Measurements from ENCODE around the gene SH3RF3. TPM values are rescaled to one million over a fixed set of nuclear protein-coding genes. Genes with fewer than 3 reads are reported as not detected.

Gene SH3RF3
- total RNA-seq, 1 experiment from 2014 or later, result not detected

DNA sequence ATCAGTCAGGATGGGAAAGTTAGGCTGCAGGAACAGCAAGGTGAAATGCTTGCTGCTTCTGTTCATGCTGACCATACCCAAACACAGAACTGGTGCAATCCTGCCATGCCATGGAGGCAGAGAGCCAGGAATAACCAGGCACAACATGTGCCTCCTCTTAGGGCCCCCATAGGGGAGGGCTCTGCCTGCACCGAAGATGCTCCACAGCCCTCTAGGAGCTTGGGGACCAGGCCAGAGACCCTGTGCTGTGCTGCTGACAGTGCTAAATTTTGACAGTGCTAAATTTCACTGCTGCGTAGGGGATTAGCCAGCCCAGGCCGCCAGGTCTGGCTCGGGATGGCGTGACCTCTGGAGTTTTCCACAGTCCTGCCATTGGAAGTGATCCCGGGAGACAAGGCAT is 173.3 kb downstream of the SH3RF3 start:
- no peak for ATAC-seq
- ChIA-PET CTCF (no interaction called here), POLR2A (no interaction called here), RAD21 (ENCODE audit: low non-redundant PET in 1 of 2, low total read pairs in 2 of 2, uncharacterized antibody in 2 of 2, unreplicated experiment in 2 of 2) (no interaction called here)
- no peaks in the 10 kb centered on the region for H3K4me1 ChIP-seq (ENCODE audit: control insufficient read depth in 1 of 2, insufficient read depth in 2 of 2, low read length in 2 of 2)
- no peaks in the 10 kb centered on the region for H3K36me3 ChIP-seq (ENCODE audit: control insufficient read depth in 1 of 2, insufficient read depth in 2 of 2, low read length in 2 of 2)
- H3K4me3 ChIP-seq (replicated peaks in 1 of 2; ENCODE audit: low read depth in 1 of 2, low read length in 2 of 2), result no peak overlapping the region
- H3K79me2 ChIP-seq (ENCODE audit: insufficient read depth, low read length), result no peaks in the 10 kb centered on the region
- intact Hi-C loops (cut with micrococcal nuclease), result no loop called here
- H3K27ac ChIP-seq (ENCODE audit: low read depth, low read length), result no peak overlapping the region
- BruUV-seq (replicated peaks), result no TSS peak
- no peaks in the 10 kb centered on the region for H3K27me3 ChIP-seq (ENCODE audit: insufficient read depth, low read length)
- H2AFZ ChIP-seq (ENCODE audit: low read depth, low read length, poor library complexity, severe bottlenecking), result no peak overlapping the region
- no peak overlapping the region for H3K9ac ChIP-seq (ENCODE audit: low read length)
- no peak for DNase-seq (ENCODE audit: low read depth, low spot score)
- no peaks in the 10 kb centered on the region for H3K9me2 ChIP-seq (ENCODE audit: insufficient read depth)
- H4K20me1 ChIP-seq (ENCODE audit: insufficient read depth), result no peaks in the 10 kb centered on the region
- H3K9me3 ChIP-seq (ENCODE audit: control insufficient read depth in 1 of 2, insufficient read depth in 1 of 2, low read depth in 1 of 2, low read length in 2 of 2), result no peaks in the 10 kb centered on the region
- no peak overlapping the region for H3K4me2 ChIP-seq (ENCODE audit: low read length)
- TF ChIP-seq ZFX (IDR thresholded peaks at IDR 0.05) (no peak), JUND (IDR thresholded peaks at IDR 0.05) (no peak), EGR1 (IDR thresholded peaks at IDR 0.05; ENCODE audit: low read depth) (no peak), ZBTB33 (IDR thresholded peaks at IDR 0.05; ENCODE audit: extremely low read depth, insufficient replicate concordance, low read length) (no peak), EZH2 (IDR thresholded peaks at IDR 0.05) (no peak), CEBPB (IDR thresholded peaks at IDR 0.05; ENCODE audit: low read depth) (no peak)

- H2AFZ ChIP-seq (ENCODE audit: low read depth, low read length, poor library complexity, severe bottlenecking), result no peak overlapping the region
- no peaks in the 10 kb centered on the region for H3K36me3 ChIP-seq (ENCODE audit: control insufficient read depth in 1 of 2, insufficient read depth in 2 of 2, low read length in 2 of 2)
- no peaks in the 10 kb centered on the region for H4K20me1 ChIP-seq (ENCODE audit: insufficient read depth)
- H3K9me2 ChIP-seq (ENCODE audit: insufficient read depth), result no peaks in the 10 kb centered on the region
- H3K9ac ChIP-seq (ENCODE audit: low read length), result no peak overlapping the region
- no peak overlapping the region for H3K4me2 ChIP-seq (ENCODE audit: low read length)
- H3K27ac ChIP-seq (ENCODE audit: low read depth, low read length), result no peak overlapping the region
- RAD21 ChIA-PET (ENCODE audit: low non-redundant PET in 1 of 2, low total read pairs in 2 of 2, uncharacterized antibody in 2 of 2, unreplicated experiment in 2 of 2), result no interaction called here
- H3K79me2 ChIP-seq (ENCODE audit: insufficient read depth, low read length), result no peaks in the 10 kb centered on the region
- no TSS peak for BruUV-seq (replicated peaks)
- H3K9me3 ChIP-seq (ENCODE audit: control insufficient read depth in 1 of 2, insufficient read depth in 1 of 2, low read depth in 1 of 2, low read length in 2 of 2), result no peaks in the 10 kb centered on the region
- POLR2A ChIA-PET, result no interaction called here
- no peaks in the 10 kb centered on the region for H3K27me3 ChIP-seq (ENCODE audit: insufficient read depth, low read length)
- H3K4me1 ChIP-seq (ENCODE audit: control insufficient read depth in 1 of 2, insufficient read depth in 2 of 2, low read length in 2 of 2), result no peaks in the 10 kb centered on the region
- no peak overlapping the region for H3K4me3 ChIP-seq (replicated peaks in 1 of 2; ENCODE audit: low read depth in 1 of 2, low read length in 2 of 2)
- DNase-seq (ENCODE audit: low read depth, low spot score), result no peak
- intact Hi-C loops (cut with micrococcal nuclease), result no loop called here
- no peak for ATAC-seq
- CTCF ChIA-PET, result no interaction called here
- TF ChIP-seq SIN3A (IDR thresholded peaks at IDR 0.05; ENCODE audit: low read depth) (no peak), POLR2AphosphoS5 (IDR thresholded peaks at IDR 0.05; ENCODE audit: low read depth, low read length) (no peak), ZBTB33 (IDR thresholded peaks at IDR 0.05; ENCODE audit: extremely low read depth, insufficient replicate concordance, low read length) (no peak), POLR2A (IDR thresholded peaks at IDR 0.05; ENCODE audit: borderline replicate concordance, extremely low read depth, insufficient read depth, insufficient read length) (no peak), REST (IDR thresholded peaks at IDR 0.05; ENCODE audit: low read depth) (no peak), EGR1 (IDR thresholded peaks at IDR 0.05; ENCODE audit: low read depth) (no peak), FOSL1 (IDR thresholded peaks at IDR 0.05; ENCODE audit: low read depth) (no peak), ZNF274 (IDR thresholded peaks at IDR 0.05; ENCODE audit: low read depth, low read length) (no peak), RAD21 (IDR thresholded peaks at IDR 0.05; ENCODE audit: low read depth) (no peak), YY1 (IDR thresholded peaks at IDR 0.05; ENCODE audit: extremely low read depth, insufficient replicate concordance, low read depth, low read length) (no peak), SP1 (IDR thresholded peaks at IDR 0.05; ENCODE audit: low read depth) (no peak), ZFX (IDR thresholded peaks at IDR 0.05) (no peak)
Measured at GRCh38 chr2:109304242-109304641, 175.2 kb downstream of the SH3RF3 start.

All from HCT116 (cell line).